ENCODE measurements around the gene ABLIM1.

ABLIM1 gene

DNA sequence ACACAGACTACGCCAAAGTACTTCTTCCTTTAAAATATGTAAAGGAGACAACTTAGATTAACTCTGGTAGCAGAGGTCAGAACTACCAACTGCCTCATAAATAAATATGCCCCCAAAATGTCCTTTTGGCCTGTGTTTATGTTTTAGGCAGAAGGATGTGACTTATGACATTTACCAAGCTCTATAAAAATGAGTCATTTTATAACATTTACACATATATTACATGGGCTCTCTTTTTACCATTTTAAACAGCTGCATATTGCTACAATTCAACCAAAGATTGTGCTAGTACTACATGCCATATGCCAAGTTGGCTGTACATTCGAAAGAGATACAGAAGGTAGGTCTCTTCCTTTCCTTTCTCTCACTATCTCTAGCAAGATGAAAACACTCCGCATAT lies 12.4 kb downstream of the ABLIM1 start:
- DNase-seq: no peak

DNA sequence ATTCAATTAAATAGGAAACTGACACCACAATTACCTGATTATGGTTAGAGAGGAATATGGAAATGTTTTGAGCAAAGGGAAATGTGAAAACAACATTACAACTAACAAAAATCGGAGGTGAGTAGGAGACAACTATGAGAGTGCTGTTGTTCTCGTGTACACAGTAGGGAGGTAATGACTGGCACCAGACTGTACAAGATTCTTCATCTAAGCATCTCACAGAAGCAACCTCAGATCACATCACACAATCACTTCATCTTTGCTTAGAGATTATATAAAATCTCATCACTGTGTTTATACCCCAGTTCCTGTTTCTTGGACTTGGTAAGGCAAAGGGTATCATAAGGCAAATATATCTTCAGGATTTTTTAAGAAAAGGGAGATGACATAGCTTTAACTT lies 14.9 kb downstream of the ABLIM1 start:
- no peak for DNase-seq

DNA sequence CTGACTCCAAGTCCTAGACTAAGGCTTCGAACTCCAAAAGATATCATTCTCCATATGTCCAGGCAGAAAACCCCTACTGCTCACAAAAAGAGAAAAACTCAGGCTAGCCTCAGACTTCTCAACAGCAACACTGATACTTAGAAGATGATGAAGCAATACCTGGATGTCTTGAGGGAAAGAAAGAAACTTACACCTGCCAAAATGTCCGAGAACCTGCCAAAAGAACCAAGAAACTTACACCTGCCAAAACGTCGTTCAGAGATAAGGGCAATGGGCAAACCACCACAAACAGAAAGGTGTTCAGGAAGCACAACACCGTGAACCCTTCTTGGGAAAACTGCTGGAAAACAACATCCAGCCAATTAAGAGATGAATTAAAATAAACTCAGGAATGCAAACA lies 15.3 kb downstream of the ABLIM1 start:
- DNase-seq: no peak

DNA sequence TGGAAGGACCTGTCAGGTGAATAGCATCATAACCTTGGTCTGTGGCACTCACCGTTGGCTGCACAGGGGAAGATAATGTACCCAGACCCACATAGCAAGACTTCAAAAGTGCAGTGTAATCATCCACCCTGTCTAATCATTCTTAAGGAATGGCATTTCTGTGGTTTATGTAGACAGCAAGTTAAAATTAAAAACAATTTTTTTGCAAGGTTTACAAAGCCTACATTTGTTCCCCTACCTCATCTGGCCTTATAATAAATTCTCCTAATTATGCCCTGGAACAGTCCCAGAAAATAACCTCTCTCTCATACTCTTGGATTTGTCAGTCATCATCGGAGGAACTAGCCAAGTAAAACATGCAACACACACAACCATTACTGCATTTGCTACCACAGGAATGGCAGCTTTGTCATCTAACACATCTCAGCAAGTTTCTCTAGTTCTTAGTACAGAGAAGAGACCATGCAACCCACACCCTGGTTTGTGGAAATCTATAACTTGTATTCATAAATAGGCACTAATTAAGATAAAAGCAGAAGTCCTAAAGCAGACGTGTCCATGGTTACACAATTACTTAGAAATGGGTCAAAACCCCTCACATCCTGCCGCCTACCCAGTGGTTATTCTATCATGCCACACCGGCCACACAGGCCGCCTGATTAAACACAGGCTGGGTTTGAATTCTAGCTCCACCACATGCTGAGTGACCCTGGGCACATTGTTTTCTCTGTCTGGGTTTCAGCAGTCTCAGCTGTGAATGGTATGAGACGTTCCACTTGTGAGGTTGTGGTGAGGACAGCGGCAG lies 19.1 kb downstream of the ABLIM1 start:
- DNase-seq: peak; percentile 36 to 37

DNA sequence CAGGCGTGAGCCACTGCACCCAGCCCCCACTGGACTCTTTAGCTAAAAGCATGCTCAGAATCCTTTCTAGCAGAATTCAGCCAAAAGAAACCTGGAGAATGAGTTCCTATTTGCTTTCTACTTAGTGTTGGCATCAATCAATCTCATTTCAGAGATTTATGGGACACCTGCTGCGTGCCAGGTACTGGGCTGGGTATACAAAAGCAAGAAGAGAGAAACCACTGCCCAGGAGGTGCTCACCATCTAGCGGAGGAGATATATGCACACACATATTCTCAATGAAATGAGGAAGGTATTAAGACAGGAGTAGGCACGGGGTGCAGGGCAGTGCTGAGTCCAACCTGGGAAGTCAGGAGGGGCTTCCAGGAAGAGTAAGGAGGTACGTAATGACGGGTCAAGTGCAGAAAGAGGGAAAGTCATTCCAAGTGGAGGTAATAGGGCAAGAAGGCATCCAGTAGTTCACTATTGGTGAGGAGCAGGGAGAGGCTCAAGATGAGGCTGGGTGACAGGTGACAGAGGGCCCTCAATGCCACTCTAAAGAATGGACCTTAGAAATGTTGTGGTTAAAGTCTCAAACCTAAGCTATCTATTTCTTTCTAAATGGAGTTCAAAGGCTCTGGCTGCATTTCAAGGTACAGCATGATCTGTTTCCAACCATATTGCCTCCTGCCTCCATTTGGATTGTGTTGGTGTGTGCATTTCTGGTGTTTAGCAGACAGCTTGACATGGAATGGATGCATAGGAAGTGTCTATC lies 22.1 kb downstream of the ABLIM1 start:
- DNase-seq: no peak

DNA sequence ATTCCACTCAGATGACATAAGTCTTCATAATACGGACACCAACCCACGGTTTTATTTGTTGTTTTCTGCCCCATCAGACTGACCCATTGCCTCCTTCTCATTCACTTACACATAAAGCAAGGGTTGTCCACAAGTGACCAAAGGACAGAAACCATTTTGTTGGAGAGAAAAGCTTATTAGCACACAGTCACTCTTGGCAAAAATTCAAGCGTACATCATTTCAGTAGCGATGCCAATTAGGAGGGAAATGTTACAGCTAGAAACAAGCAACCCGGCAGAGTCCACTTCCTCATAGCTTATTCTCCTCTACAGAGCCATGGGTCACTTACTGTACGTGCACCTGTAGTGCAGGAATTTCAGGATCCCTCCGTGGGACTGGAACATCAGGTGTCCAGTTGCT lies 23.0 kb downstream of the ABLIM1 start:
- no peak for DNase-seq

DNA sequence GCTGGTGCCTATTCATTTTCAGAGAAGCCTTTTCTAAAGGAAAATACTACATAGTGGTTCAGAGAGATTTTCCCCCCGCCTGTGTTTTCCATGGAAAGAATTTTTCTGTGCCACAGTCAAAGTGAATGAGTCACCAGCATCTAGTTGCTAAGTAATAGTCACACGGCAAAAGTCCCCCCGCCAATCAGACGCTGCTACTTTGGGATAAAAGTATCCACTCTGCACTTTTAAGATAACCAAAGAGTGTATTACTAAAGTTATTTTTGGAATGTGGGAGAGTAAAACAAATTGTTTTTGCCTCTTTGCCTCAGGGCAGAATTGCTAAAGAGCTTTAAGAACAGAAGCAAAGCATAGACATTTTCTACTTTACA lies 23.5 kb downstream of the ABLIM1 start:
- peak; percentile 19 to 39 for DNase-seq

DNA sequence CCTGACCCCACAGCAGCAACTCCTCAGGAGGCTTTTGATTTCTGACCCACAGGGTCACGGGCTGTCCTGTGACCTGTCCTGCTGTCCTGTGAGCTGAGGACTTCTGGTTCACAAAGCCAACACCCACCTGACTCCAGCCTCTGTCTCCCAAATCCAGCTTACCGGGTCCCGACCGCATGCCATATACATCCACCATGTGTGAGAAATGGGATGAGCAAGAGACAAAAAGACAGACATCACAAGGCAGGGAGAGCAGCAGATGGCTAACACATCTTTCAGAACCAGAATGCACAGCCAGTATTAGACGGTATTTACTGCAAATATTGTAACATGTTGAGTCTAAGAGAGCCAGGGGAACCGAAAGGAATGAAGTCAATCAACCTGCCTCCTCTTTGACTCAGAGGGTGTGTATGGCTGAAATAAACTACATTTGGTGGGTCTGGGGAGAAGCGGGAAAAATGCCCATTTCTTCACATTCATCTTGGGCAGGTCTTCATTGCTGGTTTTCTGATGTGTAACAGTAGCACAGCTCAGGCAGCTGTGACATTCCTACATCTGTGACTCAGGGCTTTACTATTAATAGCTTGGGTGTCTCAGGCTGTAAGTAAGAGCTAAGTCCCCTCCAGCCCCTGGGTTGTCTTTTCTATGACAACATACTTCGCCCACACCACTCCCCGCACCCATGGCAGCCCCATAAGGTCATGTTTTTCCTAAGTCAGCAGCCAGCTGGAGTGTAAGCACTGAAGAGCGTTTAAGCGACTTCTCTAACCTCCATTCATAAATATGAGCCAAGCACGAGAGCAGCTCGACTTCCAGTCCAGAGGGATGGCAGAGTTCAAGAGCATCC lies 25.0 kb downstream of the ABLIM1 start:
- DNase-seq: peak; percentile 40 to 51

DNA sequence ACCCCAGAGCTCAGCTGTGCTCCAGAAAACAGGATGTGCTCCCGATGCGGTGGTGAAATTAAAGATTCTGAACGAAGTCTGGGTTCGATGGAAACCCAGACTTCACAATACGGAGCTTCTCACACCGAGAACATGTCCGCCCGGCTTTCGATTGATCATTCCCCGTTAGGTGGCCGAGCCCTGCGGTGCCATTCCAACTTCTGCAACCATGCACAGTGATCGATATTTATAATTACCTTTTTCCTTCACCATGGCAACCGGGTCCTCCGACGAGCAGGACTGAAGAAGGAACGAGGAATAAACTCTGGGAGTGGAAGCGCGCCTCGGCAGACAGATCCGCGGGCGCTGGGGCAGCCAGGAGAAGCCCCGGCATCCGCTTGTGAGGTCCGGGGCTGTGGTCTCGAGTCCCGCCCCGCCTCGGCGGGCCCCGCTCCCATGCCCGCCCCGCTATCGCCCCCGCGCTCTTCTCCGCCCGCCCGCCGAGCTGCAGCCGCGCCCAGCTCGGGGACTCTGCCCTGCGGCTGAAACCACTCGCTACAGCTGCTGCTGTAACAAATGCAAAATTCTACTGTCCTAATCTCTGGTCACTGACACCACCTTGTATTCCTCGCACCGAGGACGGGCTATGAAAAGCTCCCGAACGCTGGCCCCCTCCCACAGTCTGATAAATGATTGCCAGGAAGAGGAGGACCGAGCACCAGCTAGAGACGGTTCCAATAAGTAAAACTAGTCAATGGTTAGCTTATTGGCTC lies 26.2 kb downstream of the ABLIM1 start:
- DNase-seq: peak; percentile 3 to 27

DNA sequence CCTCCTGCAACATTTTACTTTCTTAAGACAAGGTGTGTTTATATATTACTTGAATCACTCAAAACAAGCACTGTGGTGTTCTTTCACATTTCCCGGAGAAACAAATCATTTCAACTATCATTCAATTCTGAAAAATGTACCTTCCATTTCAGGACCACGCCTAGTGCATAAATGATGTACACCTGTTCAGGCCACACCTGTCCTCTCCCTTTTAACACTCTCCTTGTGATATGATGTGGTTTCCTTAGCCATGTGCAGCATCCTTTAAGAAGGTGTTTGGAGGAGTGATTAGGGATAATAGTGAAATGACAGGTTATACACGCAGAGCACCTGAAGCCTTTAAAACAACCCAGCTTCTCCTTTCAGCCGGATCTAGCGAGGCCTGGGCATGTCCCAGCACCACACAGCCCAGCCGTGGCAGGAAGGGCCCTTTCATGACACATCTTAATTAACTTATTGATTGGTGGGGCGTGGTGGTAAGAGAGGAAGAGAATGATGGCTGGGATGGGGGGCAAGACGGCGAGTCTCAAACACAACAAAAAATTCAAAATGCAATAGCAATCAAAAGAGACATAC lies 26.9 kb downstream of the ABLIM1 start:
- DNase-seq: no peak

DNA sequence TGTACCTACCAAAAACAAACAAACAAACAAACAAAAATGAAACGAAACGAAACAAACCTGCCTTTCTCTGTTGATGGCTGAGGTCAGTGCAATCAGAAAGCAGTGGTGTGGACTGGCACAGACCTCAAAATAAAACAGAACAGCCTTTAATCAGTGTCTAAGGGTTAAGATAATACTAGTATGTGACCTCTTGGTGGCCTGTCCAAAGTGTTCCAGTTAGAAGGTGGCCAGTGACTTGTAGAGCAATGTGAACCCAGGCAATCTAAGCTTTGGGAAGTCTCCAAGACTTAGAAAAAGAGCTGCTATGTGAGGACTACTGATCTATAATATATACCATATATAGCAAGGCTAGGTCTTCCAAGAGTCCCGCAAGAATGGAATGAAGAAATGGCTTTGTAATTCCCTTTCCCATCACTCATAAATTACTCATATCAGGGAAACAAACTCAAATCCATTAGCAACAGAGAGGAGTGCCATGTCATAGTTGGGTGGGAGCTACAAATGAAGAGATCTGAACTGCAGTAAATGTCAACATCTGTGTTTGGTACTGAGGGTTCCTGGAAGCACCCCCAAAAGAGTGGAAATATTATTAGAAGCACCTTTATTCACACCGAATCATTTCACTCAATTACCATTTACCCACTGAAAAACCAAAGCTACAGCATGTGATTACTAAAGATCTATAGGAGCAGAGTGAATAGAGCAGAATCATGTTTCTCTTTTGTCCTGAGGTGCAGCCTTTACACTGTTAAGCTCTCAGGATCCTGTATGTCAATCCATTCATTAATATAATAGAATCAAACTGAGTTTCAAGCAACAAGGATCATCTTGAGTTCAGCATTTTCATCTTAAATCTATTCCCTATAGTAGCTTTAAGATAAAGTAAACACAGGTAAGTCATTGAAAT lies 28.0 kb downstream of the ABLIM1 start:
- no peak for DNase-seq

DNA sequence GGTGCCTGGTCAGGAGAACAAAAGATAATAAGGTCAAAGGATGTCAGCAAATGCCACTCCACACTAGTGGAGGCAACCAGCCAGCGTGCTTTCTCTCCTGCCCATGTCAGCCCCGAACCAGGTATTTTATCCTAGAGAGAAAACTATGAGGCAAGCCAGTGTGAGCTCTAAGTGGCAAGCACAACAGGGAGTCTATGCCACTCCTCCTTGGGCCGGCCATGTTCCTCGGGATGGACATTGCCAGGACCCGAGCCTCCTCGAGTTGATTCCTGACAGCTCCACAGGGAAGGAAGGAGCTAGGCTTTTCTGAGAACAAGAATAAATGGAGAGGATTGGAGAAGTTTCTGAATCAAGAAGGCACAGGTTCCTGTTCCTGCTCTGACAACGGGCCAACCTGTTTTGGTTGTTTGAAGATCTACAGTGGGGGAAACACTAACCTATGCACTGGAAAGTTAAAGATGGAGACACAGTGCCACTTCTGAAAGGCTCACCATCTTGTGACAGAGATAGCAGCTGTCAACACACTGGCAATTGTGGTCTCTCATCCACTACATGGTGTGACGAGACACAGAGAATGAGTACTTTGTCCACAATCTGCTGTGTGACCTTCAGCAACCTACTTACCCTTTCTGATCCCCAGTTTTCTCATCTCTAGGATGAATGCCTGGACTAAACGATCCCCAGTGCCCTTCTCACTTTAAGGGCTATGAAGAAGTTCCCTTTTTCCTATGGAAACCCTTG lies 28.8 kb downstream of the ABLIM1 start:
- no peak for DNase-seq

DNA sequence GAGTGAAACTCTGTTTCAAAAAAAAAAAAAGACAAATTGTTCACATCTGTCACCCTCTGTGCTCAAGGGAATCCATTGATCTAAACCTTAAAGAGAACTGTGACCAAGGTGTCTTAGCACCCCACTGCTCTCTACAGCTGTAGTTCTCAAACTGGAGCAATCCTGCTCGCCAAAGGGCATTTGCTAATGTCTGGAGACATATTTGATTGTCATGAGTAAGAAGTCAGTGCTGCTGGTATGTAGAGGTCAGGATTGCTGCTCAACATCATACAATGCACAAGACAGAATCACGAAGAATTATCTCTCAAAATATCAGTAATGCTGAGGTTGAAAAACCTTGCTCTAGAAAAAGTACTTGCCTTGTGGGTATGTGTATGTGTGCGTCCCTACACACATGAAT lies 30.0 kb downstream of the ABLIM1 start:
- no peak for DNase-seq

DNA sequence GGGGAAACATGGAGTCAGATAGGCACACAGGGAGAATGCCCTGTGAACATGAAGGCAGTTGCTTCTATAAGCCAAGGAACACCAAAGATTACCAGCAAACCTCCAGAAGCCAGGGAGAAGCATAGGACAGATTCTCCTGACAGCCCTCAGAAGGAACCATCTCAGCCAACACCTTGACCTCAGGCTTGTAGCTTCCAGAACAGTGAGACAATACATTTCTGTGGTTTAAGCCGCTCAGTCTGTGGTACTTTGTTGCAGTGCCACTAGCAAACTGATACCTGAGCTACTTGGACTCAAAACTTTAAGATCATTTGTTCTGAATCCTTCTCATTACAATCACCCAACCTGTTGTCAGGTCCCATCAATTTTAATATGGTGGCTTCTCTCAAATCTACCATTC lies 31.2 kb downstream of the ABLIM1 start:
- DNase-seq: no peak

DNA sequence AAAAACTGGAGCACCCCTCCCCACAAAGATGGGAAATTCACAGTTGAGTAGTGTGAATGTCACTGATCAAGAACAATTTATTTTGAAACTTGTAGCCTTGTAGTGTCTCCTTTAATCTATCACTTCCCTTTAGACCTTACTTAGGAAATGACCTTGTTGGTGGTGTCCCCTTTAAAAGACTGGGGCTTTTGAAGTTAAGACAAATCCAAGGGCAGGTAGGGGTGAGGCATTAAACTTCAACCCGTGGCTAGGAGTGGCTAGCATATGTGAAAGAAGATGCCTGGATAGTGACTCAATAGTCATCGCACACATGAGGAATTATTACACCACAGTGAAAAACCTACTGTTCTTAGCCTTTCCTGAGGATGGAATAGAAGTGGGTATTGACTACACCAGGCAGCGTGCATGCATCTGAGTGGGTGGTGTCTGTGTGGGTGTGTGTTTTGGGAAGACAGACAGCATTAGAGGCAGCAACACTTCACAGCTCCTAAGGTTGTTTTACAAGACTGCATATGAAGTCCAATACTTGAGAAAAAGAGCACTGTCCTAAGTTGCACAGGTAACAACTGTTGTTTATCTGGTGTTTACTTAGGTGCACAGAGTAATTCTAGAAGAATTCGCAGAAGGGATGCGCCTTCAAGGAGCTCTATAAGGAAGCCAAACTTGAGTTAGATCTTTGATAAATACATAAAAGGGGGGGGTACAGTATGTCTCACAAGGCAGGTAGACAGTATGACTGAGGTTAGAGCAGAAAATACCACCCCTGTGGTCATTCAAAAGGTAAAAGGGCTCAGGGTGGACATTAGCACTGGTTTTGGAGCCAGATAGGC lies 32.9 kb downstream of the ABLIM1 start:
- peak in 1 of 2 donors; percentile 41 for DNase-seq

DNA sequence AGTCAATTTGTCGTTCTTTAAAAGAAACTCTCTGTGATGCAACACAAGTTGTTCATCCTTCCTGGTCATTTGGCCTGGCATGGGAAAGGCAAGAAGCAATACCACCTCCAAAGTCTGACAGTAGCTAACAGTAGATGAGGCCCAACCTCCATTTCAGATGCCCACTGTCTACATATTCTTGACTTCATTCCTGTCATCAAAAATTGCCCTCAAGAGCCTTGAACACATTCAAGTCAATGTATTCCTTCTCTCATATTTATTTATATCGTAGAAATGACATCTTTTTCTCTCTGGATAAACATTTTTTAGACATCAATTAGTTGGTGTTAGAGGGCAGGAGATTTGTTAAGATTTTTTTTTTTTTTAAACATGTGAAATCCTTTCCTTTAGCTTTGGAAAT lies 33.7 kb downstream of the ABLIM1 start:
- DNase-seq: no peak

DNA sequence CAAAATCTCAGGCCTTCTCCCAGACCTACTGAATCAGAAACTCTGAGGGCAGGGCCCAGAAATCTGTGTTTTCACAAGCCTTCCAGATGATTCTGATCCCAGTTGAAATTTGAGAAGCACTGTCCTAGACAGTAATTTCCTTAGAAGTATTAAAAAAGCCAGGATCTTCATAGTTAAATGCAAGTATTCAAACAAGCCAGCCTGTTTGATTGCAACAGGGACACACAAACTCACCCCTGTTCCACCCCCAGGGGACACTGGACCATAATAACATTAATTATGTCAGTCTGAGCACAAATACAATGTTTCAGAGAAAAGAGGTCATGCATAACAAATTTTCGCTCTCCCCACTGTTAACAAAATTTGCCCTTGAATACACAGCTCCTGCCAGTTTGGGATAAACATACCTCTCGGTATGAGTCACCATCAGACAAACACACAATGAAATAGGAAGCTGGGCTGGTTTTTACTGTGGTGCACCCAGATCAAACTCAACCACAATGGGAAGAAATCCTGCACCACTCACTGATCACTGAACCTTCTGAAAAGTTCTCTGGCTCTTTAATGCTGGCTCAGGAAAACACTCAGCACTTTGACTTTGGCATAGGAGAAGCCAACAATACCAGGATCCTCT lies 34.3 kb downstream of the ABLIM1 start:
- no peak for DNase-seq

DNA sequence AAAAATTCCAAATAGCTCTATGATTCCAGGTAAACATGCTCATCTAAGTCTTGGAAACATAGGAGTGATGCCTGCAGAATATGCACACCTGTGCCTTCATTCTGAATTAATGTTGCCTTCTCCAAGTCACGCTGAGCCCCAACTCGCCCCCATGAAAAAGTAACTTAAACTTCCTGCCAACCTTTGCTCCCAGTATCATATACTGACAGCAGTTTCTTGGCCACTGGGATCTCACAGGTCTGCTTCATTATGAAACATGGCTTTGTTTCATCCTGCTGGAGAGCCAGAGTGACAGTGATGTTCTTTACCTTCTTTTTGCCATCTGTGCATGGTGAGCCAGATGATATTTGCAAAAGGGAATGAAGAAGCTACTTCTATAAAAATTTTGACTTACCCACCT lies 34.9 kb downstream of the ABLIM1 start:
- DNase-seq: no peak

DNA sequence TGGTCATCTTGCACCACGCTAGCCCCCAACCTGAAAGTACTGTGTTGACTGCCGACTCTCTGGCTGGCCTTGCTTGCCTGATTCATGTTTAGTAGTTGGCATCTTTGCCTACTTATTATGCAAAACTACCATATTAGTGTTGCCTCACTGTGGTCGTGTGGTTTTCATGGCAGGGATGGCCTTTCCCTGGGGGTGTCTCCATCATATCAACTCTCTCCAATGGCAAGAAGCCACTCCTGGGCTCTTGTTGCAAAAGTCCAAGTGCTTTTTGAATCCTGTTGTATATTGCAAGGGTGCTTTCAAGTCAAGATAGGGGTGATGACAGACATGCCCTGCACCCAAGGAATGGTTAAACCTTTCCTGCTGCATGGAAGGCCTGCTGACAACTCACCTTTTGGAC lies 39.4 kb downstream of the ABLIM1 start:
- no peak for DNase-seq

All from inflammatory macrophage treated with lipopolysaccharide for 1 hour (primary cell).